Peyer's patch (tissue), 4 donors: ENCODE measurements around the gene KCNJ9.

Source experiments
- CTCF ChIP-seq, 6 experiments: fragments of 450-650 bp in 4 of 6; fragments of 200-600 bp in 2 of 6; sonication (generic) in 1 of 6; IDR thresholded peaks; one replicate each; pipeline ENCODE4 v1.5.1; 2017 to 2019; ENCODE audit warnings: antibody characterized with exemption in 6 of 6, mild to moderate bottlenecking in 3 of 6, moderate library complexity in 1 of 6
- POLR2A ChIP-seq, 2 donors: fragments of 450-650 bp; IDR thresholded peaks; one replicate each; pipeline ENCODE4 v1.5.1; 2017; ENCODE audit warnings: antibody characterized with exemption in 2 of 2, mild to moderate bottlenecking in 2 of 2, moderate library complexity in 2 of 2

GRCh38 chr1:160095382-160096105 is 14.2 kb downstream of the KCNJ9 start:
- no peak for TF ChIP-seq CTCF (IDR thresholded peaks at IDR 0.05)
- no peak for TF ChIP-seq POLR2A (IDR thresholded peaks at IDR 0.05)
